NCI-H1417 treated with DMSO at 0.1 percent for 48 hours (cell line): ENCODE results near the gene RAB3GAP1.
"Not testable (repeated sequence)": the region's sequence is repeated elsewhere in the genome, so short reads cannot be mapped to it uniquely, and the experiment has no call there.

Experiments
- DNase-seq: peaks from one replicate; lab custom pipeline; 2025; lab: John Stamatoyannopoulos, UW

RAB3GAP1 gene

DNA sequence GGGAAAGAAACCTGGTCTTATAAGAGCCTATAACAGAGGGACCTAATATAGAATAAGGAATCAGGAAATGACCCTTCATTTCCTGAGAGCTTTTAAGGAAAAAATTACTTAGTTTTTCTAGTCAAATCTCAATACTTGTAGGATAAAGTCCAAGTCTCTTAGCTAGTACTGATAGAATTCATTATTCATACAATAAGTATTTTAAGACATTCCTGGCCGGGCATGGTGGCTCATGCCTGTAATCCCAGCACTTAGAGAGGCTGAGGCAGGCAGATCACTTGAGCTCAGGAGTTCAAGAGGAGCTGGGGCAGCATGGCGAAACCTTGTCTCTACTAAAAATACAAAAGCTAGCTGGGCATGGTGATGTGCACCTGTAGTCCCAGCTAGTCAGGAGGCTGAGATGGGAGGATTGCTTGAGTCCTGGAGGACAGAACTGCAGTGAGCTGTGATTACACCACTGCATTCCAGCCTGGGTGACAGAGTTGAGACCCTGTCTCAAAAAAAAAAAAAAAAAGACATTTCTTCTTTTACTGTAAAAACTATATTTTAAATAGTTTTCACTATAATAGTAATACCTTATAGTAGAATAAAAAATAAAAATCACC, 3.2 kb downstream of the RAB3GAP1 start:
- no peak for DNase-seq

DNA sequence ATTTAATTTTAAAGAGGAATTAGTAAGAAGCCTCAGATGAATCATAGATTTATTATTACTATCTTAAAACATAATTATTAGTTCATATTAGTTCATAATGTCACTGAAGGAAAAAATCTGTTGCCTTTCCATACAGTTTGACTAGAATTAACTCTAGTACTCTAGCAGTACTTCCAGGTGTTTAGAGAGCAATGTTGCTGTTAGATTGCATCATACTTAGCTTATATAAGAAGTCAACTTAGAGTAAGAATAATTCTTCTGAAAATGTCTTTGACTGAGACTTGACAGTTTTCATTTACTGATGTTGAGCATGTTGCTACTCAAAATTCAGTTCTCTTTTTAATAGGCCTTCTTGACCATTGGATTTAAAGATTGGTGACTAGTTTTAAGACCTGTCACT, 4.7 kb downstream of the RAB3GAP1 start:
- DNase-seq = no peak

DNA sequence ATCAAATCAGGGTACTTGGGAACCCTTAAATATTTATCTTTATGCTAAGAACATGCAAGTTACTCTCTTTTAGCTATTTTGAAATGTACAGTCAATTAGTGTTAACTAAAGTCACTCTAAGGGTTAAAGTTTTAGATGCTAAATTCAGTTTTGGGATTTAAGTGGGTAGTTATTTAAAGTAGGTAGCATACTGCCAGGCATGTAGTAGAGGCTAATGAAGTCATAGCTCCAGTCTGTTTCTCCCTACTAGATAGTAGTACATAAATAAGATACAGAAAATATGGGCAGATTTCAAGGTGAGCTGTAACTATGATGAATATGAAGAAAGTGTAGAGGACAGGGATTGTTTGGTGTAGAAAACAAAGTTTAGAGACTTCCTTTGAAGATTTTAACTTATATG, 7.5 kb downstream of the RAB3GAP1 start:
- DNase-seq = no peak

DNA sequence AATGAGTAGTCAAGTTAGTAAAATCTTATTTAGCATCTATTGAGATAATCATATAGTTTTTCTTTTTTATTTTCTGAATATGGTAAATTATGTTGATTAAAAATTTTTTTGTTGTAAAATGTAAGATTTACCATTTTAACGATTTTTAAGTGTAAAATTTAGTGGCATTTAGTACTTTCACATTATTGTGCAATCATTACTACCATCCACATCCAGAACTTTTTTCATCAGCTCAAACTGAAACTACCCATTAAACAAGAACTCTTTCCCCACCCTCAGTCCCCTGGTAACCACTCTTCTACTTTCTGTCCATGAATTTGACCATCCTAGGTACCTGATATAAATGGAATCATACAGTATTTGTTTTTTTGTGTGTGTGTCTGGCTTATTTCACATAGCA, 11.1 kb downstream of the RAB3GAP1 start:
- no peak for DNase-seq

GRCh38 chr2:135064149-135064548, 12.1 kb downstream of the RAB3GAP1 start:
- DNase-seq = no peak

- no peak for DNase-seq
Measured at GRCh38 chr2:135066710-135067109, 14.6 kb downstream of the RAB3GAP1 start.

DNA sequence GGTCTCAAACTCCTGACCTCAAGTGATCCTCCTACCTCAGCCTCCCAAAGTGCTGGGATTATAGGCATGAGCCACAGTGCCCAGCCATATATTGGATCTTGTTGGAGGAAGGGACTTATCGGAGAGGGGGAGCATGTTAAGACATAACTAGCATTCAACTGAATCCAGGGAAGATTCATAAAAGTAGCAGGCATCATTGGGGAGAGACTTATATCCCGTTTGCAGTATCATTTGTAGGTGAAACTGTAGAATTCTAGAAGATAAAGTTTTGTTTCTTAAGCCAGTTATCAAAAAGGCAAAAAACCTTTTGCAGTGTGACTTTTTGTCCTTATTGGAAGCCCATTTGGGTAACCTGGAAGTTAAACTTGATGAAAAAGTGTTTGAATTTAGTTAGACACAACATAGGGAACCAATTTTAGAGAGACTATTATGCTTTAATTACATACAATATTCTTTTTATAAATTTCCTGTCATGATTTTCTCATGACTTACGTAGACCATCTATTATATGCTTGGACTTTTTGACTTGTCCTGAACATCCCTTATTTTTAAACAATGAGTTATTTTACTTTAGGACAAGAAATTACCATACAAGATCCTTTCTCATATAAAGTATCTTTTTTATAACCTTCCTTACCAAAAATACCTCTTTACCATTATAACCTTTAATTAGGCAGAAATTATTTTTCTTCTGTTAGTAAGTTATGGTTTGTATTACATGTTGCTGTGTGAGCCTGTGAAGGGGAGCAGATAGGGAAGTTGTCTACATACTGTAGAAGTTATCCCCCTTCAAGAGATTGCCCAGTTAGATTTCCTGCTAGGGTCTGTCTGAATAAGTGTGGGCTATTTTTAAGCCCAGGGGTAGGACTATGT, 20.3 kb downstream of the RAB3GAP1 start:
- no peak for DNase-seq

DNA sequence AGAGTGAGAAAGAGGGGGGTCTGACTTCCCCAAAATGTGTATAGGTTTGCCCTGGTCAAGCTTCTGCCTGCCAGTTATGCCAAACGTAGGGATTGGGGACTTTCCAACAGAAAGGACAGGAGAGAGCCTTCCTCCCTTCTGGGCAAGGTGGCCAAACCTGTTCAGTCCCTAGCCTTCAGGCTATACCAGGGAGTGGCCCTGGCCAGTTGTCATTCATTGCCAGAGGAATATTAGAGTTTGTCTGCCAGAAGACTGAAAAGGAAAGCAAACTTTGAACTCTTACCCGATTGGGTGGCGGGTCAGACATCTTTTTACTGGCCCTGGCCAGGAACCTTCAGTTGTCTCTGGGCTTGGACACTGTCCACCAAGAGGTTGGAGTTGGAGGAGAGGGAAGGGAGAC, 22.1 kb downstream of the RAB3GAP1 start:
- no peak for DNase-seq

- DNase-seq = no peak
Measured at GRCh38 chr2:135076556-135076955, 24.5 kb downstream of the RAB3GAP1 start.

DNA sequence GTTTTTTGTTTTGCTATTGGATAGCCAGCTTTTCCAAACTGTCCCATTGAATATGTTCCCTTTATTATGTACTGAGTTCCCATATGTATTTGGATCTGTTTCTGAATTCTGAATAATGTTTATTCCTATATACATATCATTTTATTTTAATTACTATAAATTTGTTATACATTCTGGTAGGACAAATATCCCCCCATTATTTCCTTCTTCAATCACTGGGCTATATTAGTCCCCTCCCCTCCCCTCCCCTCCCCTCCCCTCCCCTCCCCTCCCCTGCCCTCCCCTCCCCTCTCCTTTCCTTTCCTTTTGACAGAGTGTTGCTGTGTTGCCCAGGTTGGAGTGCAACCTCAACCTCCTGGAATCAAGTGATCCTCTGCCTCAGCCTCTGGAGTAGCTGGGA, 26.3 kb downstream of the RAB3GAP1 start:
- no peak for DNase-seq

GRCh38 chr2:135086222-135086621, 34.1 kb downstream of the RAB3GAP1 start:
- no peak for DNase-seq

GRCh38 chr2:135089597-135089996, 37.5 kb downstream of the RAB3GAP1 start:
- not testable (repeated sequence) for DNase-seq

DNA sequence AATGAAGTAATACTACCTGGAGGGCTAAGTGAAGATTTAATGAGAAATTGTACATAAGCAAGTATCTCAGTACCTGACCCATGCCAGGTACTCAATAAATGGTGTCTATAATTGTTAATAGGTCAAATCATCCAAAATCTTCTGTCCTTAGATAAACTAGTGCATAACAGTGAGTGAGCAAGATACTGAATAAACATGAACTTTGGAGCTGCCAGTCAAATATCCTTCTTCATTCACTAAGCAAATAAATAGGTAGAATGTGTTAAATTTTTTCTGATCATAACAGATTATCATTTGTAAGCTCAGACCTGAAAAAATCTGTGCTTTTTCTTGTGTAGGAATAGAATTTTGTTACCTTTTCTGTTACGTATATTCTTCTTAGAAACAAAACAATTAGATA, 39.6 kb downstream of the RAB3GAP1 start:
- DNase-seq = no peak

GRCh38 chr2:135093193-135093592, 41.1 kb downstream of the RAB3GAP1 start:
- DNase-seq = no peak

- DNase-seq = peak; percentile 67
Measured at GRCh38 chr2:135093670-135094330, 41.7 kb downstream of the RAB3GAP1 start.

GRCh38 chr2:135094508-135094907, 42.4 kb downstream of the RAB3GAP1 start:
- DNase-seq = no peak

- DNase-seq = no peak
Measured at GRCh38 chr2:135095591-135095990, 43.5 kb downstream of the RAB3GAP1 start.

DNA sequence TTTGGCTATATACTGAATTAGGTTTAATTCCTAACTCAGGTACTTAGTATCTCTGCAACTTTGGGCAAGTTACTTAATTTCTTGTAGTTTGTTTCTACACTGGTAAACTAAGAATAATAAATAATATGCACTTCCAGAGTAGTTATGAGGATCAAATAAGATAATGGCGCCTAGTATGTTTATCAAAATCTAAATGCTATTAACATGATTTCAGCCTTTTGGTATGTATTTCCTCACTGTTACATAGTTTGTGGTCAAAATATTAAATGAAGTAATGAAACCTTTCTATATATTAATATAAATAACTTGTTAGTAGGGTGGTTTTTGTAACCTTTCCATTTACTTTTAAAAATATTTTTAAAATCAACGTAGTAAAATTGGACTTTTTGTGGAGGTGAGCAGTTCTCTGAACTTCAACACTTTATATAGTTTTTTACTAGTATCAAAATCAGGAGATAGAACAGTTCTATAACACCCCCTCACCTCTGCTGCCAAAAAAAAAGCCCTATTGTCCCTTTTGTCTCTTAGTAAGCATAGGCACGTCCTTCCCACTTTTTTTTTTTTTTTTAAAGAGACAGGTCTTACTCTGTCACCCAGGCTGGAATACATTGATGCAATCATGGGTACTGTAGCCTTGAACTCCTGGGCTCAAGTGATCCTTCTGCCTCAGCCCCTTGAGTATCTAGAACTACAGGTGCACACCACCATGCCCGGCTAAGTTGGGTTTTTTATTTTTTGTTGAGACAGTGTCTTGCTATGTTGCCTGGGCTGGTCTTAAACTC, 44.8 kb downstream of the RAB3GAP1 start:
- DNase-seq = no peak

DNA sequence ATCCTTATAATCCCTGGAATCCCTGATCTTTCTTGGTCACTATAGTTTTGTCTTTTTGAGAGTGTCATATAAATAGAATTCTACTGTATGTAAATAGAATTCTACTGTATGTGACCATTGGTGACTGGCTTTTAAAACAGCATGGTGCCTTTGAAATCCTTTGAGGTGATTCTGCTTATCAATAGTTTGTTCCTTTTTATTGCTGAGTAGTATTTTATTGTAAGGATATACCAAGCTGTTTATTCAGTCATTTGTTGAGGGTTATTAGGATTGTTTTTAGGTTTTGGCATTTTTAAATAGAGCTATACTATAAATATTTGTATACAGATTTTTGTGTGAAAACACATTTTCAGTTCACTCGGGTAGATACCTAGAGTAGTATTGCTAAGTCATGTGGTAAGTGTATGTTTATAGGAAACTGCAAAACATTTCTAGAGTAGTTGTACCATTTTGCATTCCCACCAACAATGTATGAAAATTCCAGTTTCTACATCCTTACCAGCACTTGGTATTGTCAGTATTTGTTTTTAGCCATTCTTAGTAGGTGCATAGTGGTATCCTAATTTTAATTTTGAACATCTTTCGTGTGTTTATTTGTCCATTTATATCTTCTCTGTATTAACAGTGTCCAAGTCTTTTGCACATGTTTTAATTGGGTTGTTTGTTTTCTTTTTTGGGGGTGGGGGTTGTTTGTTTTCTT, 45.6 kb downstream of the RAB3GAP1 start:
- DNase-seq = no peak

DNA sequence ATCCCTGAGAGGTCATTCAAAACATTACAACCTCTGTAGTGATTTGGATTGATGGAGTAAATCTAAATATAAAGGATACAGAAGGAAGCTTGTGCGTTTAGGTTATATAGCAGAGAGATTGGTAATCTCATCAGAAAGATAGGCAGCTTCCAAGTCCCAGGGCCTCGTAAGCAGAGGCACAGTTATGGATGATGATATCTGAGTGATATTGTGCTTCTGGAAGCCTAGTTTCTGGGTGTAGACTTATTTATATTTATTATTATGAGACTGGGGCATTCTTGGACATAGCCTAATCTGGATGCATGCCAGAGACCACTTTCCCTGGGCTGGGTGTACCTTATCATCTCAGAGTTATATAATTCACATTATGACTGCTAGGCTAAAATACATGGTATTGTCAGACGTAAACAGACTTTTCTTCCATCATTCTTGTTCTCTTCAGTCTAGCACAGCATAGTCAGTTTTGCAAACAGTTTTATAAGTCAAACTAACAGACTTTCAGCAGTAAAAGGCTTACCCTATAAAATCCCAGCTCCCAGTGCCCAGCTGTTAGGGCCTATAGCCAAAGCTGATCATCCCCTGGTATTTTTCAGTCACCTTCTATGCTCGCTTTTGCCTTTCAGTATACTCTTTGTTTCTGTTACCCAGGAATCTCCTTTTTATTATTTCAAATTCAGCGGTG, 47.9 kb downstream of the RAB3GAP1 start:
- DNase-seq = no peak

GRCh38 chr2:135103843-135104242, 51.8 kb downstream of the RAB3GAP1 start:
- no peak for DNase-seq
